Endothelial cell of umbilical vein (primary cell): ENCODE results near the gene SKI.

Source experiments
- EZH2 ChIP-seq: IDR thresholded peaks from 2 replicates; pipeline ENCODE4 v1.6.1; 2012; ENCODE audit warnings: borderline replicate concordance, low read depth, mild to moderate bottlenecking, moderate library complexity, low read length, inconsistent platforms; ENCODE audit not compliant: severe bottlenecking
- GATA2 ChIP-seq: IDR thresholded peaks from 2 replicates; pipeline ENCODE4 v1.7.0; 2011; ENCODE audit warnings: low read depth, mild to moderate bottlenecking, moderate library complexity, mixed read lengths, low read length; ENCODE audit not compliant: insufficient read length, insufficient read depth
- TF ChIP-seq, protein P1 (sequence below), 2 donors: IDR thresholded peaks; 1 replicate in 1 of 2; 2 replicates in 1 of 2; pipeline ENCODE4 v1.5.1; 2011; ENCODE audit warnings: low read length in 2 of 2, mild to moderate bottlenecking in 2 of 2, moderate library complexity in 2 of 2, control low read depth in 1 of 2, inconsistent platforms in 1 of 2, low read depth in 1 of 2; ENCODE audit not compliant: insufficient read depth in 1 of 2; ENCODE audit errors: extremely low read depth in 1 of 2
- TF ChIP-seq, protein P2 (sequence below): IDR thresholded peaks from 2 replicates; pipeline ENCODE4 v1.6.1; 2011; ENCODE audit not compliant: insufficient read depth, insufficient read length

DNA sequence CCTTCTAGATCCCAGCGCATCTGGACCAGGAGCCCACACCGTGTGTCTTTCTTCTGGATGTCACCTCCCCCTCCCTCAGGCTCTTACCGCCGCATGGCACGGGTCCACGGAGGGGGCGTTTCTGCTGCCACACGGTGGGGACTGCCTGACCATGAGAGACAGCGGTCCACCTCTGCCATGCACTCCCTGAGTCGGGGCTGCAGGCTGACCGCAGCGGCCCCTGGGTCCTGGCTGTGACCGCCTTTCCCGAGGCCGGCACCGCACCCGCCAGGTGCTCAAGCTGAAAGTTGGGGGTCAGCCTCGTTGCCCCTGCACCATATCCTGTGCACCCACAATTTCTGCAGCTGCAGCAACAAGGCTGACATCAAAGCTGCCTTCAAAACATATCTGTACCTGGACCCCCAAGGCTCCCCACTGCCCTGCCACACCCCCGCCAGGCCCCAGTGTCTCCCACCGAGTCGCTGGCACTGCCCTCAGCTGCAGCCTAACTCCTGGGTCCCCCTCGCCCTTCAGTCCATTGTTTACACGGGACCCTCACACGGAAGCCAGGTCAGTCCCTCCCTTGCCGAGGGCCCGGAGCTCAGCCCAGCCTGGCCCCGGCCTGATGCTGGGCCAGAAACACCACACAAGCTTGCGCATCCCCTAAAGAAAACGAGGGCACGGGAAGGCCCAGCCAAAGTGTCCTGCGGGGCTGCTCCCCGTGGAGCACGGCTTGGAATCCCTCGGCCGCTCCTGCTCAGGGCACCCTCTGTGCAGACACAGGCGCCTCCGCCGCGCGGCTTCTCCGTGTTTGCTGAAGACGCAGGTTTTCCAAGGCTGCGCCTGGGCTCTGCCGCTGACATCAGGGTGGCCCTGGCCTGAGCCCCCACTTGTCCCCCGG is 111.3 kb downstream of the SKI start:
- no peak for TF ChIP-seq GATA2
- TF ChIP-seq, protein P1, sequence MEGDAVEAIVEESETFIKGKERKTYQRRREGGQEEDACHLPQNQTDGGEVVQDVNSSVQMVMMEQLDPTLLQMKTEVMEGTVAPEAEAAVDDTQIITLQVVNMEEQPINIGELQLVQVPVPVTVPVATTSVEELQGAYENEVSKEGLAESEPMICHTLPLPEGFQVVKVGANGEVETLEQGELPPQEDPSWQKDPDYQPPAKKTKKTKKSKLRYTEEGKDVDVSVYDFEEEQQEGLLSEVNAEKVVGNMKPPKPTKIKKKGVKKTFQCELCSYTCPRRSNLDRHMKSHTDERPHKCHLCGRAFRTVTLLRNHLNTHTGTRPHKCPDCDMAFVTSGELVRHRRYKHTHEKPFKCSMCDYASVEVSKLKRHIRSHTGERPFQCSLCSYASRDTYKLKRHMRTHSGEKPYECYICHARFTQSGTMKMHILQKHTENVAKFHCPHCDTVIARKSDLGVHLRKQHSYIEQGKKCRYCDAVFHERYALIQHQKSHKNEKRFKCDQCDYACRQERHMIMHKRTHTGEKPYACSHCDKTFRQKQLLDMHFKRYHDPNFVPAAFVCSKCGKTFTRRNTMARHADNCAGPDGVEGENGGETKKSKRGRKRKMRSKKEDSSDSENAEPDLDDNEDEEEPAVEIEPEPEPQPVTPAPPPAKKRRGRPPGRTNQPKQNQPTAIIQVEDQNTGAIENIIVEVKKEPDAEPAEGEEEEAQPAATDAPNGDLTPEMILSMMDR (IDR thresholded peaks at IDR 0.05; ENCODE audit: extremely low read depth in 1 of 2, insufficient read depth in 1 of 2, low read depth in 1 of 2, low read length in 2 of 2), result no peak
- no peak for TF ChIP-seq EZH2
- TF ChIP-seq, protein P2, sequence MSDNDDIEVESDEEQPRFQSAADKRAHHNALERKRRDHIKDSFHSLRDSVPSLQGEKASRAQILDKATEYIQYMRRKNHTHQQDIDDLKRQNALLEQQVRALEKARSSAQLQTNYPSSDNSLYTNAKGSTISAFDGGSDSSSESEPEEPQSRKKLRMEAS, result no peak
